Measurements from ENCODE around the gene LRBA.

Gene LRBA

GRCh38 chr4:150385606-150386005, 629.5 kb downstream of the LRBA start:
- FAIRE-seq = no peak

- no peak for FAIRE-seq
These were observed 630.8 kb downstream of the LRBA start for GRCh38 chr4:150384249-150384648.

GRCh38 chr4:150382028-150382427, 633.1 kb downstream of the LRBA start:
- no peak for FAIRE-seq

GRCh38 chr4:150381609-150382008, 633.5 kb downstream of the LRBA start:
- no peak for FAIRE-seq

- no peak for FAIRE-seq
These were observed 634.0 kb downstream of the LRBA start for GRCh38 chr4:150381036-150381435.

GRCh38 chr4:150379454-150379853, 635.6 kb downstream of the LRBA start:
- no peak for FAIRE-seq

GRCh38 chr4:150375025-150375424, 640.1 kb downstream of the LRBA start:
- no peak for FAIRE-seq

GRCh38 chr4:150371869-150372268, 643.2 kb downstream of the LRBA start:
- no peak for FAIRE-seq

- FAIRE-seq = no peak
These were observed 645.4 kb downstream of the LRBA start for GRCh38 chr4:150369434-150370380.

GRCh38 chr4:150368667-150369066, 646.4 kb downstream of the LRBA start:
- FAIRE-seq = no peak

- no peak for FAIRE-seq
These were observed 647.8 kb downstream of the LRBA start for GRCh38 chr4:150367326-150367725.

GRCh38 chr4:150366487-150366999, 648.5 kb downstream of the LRBA start:
- no peak for FAIRE-seq

GRCh38 chr4:150363721-150364688, 651.1 kb downstream of the LRBA start:
- no peak for FAIRE-seq

GRCh38 chr4:150358691-150359090, 656.4 kb downstream of the LRBA start:
- FAIRE-seq = no peak

- no peak for FAIRE-seq
These were observed 657.3 kb downstream of the LRBA start for GRCh38 chr4:150357829-150358228.

GRCh38 chr4:150355858-150356455, 659.1 kb downstream of the LRBA start:
- FAIRE-seq = no peak

- no peak for FAIRE-seq
These were observed 659.7 kb downstream of the LRBA start for GRCh38 chr4:150355418-150355817.

- FAIRE-seq = no peak
These were observed 660.8 kb downstream of the LRBA start for GRCh38 chr4:150354214-150354796.

GRCh38 chr4:150348079-150348478, 667.0 kb downstream of the LRBA start:
- FAIRE-seq = no peak

GRCh38 chr4:150345207-150345744, 669.8 kb downstream of the LRBA start:
- no peak for FAIRE-seq

- no peak for FAIRE-seq
These were observed 671.3 kb downstream of the LRBA start for GRCh38 chr4:150343796-150344195.

GRCh38 chr4:150342945-150343344, 672.1 kb downstream of the LRBA start:
- no peak for FAIRE-seq

All from TTC549 (cell line).